ENCODE data around the gene ABCD4. TPM values are rescaled to one million over a fixed set of nuclear protein-coding genes. Genes with fewer than 3 reads are reported as not detected.

ABCD4 gene
- total RNA-seq, 2 experiments from 2014 or later: 46.6 to 74.7 TPM

GRCh38 chr14:74292061-74292460, 10.7 kb downstream of the ABCD4 start:
- TF ChIP-seq CTCF (conservative IDR thresholded peaks at IDR 0.05; ENCODE audit: low read length) (no peak), EZH2phosphoT487 (IDR thresholded peaks at IDR 0.05; ENCODE audit: borderline replicate concordance, low read depth, low read length) (no peak)
- ChIA-PET CTCF (ENCODE audit: unreplicated experiment) (no interaction called here), POLR2A (interaction anchor here (0.6 kb wide), 1 partner anchor 60 kb away, joined by 12 read pairs; no protein-coding TSS in a partner anchor)
- Histone ChIP-seq H2AFZ (ENCODE audit: low read length) (no peak overlapping the region), H3K4me2 (ENCODE audit: low read length) (no peak overlapping the region), H3K9me2 (ENCODE audit: insufficient read depth, low read length) (no peaks in the 10 kb centered on the region), H3K27ac (ENCODE audit: low read depth, low read length, poor library complexity, severe bottlenecking) (no peak overlapping the region), H3K4me3 (ENCODE audit: low read depth, low read length, poor library complexity, severe bottlenecking) (no peak overlapping the region), H3K79me2 (ENCODE audit: insufficient read depth, low read depth, low read length) (no peaks in the 10 kb centered on the region), H4K20me1 (ENCODE audit: insufficient read depth, low read length) (no peaks in the 10 kb centered on the region), H3K9me3 (ENCODE audit: low read length) (no peaks in the 10 kb centered on the region), H3K4me1 (ENCODE audit: insufficient read depth, low read length, poor library complexity, severe bottlenecking) (no peaks in the 10 kb centered on the region), H3K36me3 (ENCODE audit: insufficient read depth, low read length) (peaks cover 58% of the 10 kb centered on the region)
- BruUV-seq (replicated peaks): no TSS peak
- intact Hi-C loops (cut with micrococcal nuclease; ENCODE audit: unreplicated experiment): no loop called here
- no peak for DNase-seq (ENCODE audit: low spot score)

- CTCF ChIA-PET (ENCODE audit: unreplicated experiment): no interaction called here
- POLR2A ChIA-PET: no interaction called here
- Histone ChIP-seq H3K9me3 (ENCODE audit: low read length) (no peaks in the 10 kb centered on the region), H3K4me2 (ENCODE audit: low read length) (no peak overlapping the region), H2AFZ (ENCODE audit: low read length) (no peak overlapping the region), H3K9me2 (ENCODE audit: insufficient read depth, low read length) (no peaks in the 10 kb centered on the region), H3K4me3 (ENCODE audit: low read depth, low read length, poor library complexity, severe bottlenecking) (no peak overlapping the region), H3K4me1 (ENCODE audit: insufficient read depth, low read length, poor library complexity, severe bottlenecking) (no peaks in the 10 kb centered on the region), H3K79me2 (ENCODE audit: insufficient read depth, low read depth, low read length) (no peaks in the 10 kb centered on the region), H3K27ac (ENCODE audit: low read depth, low read length, poor library complexity, severe bottlenecking) (no peak overlapping the region), H3K36me3 (ENCODE audit: insufficient read depth, low read length) (peaks cover 56% of the 10 kb centered on the region; the same call in 1 of the 2 replicates), H4K20me1 (ENCODE audit: insufficient read depth, low read length) (no peaks in the 10 kb centered on the region)
- TF ChIP-seq CTCF (conservative IDR thresholded peaks at IDR 0.05; ENCODE audit: low read length) (peak; percentile 70), EZH2phosphoT487 (IDR thresholded peaks at IDR 0.05; ENCODE audit: borderline replicate concordance, low read depth, low read length) (no peak)
- peak; percentile 50 for DNase-seq (ENCODE audit: low spot score)
- no TSS peak for BruUV-seq (replicated peaks)
- intact Hi-C loops (cut with micrococcal nuclease; ENCODE audit: unreplicated experiment): no loop called here
Observed at GRCh38 chr14:74290415-74290814, 12.3 kb downstream of the ABCD4 start.

GRCh38 chr14:74289801-74290200, 12.9 kb downstream of the ABCD4 start:
- POLR2A ChIA-PET: no interaction called here
- intact Hi-C loops (cut with micrococcal nuclease; ENCODE audit: unreplicated experiment): no loop called here
- Histone ChIP-seq H4K20me1 (ENCODE audit: insufficient read depth, low read length) (no peaks in the 10 kb centered on the region), H3K4me1 (ENCODE audit: insufficient read depth, low read length, poor library complexity, severe bottlenecking) (no peaks in the 10 kb centered on the region), H3K9me3 (ENCODE audit: low read length) (no peaks in the 10 kb centered on the region), H3K4me3 (ENCODE audit: low read depth, low read length, poor library complexity, severe bottlenecking) (no peak overlapping the region), H3K27ac (ENCODE audit: low read depth, low read length, poor library complexity, severe bottlenecking) (no peak overlapping the region), H3K79me2 (ENCODE audit: insufficient read depth, low read depth, low read length) (no peaks in the 10 kb centered on the region), H3K36me3 (ENCODE audit: insufficient read depth, low read length) (peaks cover 54% of the 10 kb centered on the region; the same call in 1 of the 2 replicates), H3K4me2 (ENCODE audit: low read length) (no peak overlapping the region), H2AFZ (ENCODE audit: low read length) (no peak overlapping the region), H3K9me2 (ENCODE audit: insufficient read depth, low read length) (no peaks in the 10 kb centered on the region)
- no TSS peak for BruUV-seq (replicated peaks)
- TF ChIP-seq EZH2phosphoT487 (IDR thresholded peaks at IDR 0.05; ENCODE audit: borderline replicate concordance, low read depth, low read length) (no peak), CTCF (conservative IDR thresholded peaks at IDR 0.05; ENCODE audit: low read length) (no peak)
- DNase-seq (ENCODE audit: low spot score): no peak
- CTCF ChIA-PET (ENCODE audit: unreplicated experiment): no interaction called here

Data from OCI-LY7 (cell line).